ENCODE data around the gene MYBPC1. TPM values are rescaled to one million over a fixed set of nuclear protein-coding genes. Genes with fewer than 3 reads are reported as not detected.
A peak's percentile ranks its signal among the peaks of the same experiment; 100 is the strongest.

MYBPC1 gene
- total RNA-seq, 2 experiments from 2014 or later: not detected

DNA sequence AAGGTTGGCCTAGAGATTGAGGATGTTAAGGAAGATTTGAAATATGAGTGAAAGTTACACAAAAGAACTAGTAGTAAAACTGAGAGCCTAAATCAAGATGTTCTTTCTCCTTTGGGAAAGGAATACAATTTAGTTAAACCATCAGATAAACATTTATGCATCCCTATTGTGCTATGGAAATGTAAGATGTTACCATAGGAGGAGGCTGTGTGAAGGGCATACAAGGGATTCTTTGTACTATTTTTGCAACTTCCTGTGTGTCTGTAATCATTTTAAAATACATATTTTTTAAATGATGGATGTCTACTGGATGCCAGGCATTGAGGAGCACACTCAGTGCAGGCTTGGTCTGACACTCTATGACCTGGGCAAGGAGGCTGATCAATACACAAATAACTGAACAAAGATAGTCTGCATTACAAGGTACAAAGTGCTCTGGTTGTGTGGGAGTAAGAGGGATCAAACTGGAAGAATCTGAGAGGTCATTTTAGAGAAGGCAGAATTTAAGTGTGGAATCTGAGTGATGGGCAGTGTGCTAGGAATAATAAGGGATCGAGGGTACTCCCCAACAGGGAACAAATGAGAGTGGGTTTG is 96.8 kb downstream of the MYBPC1 start:
- H3K27me3 Mint-ChIP-seq: no peaks in the 10 kb centered on the region
- ChIA-PET POLR2A (no interaction called here), CTCF (no interaction called here)
- H3K36me3 Mint-ChIP-seq: no peaks in the 10 kb centered on the region
- no peak for DNase-seq
- H3K4me1 Mint-ChIP-seq (ENCODE audit: low read depth): peaks cover 12% of the 10 kb centered on the region
- H3K27ac Mint-ChIP-seq: no peak overlapping the region
- intact Hi-C loops (cut with micrococcal nuclease): no loop called here
- H3K4me3 Mint-ChIP-seq: no peak overlapping the region
- no peaks in the 10 kb centered on the region for H3K9me3 Mint-ChIP-seq

DNA sequence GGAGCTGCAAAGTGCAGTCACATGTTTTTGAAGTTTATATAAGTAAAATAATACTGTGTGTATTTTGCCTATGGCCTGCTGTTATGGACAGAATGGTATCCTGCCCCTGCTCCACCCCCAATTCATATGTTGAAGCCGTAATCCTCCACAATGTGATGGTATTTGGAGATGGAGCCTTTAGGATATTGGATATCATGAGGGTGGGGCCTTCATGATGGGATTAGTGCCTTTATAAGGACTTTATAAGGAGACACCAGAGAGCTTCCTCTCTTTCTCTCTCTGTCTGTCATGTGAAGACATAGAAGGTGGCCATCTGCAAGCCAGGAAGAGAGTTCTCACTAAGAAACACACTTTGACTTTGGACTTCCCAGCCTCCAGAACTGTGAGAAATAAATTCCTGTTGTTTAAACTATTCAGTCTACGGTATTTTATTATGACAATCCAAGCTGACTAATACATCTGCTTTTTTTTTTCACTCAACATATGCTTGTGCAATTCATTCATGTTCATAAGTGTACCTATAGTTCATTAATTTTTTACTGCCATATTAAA is 99.6 kb downstream of the MYBPC1 start:
- Mint-ChIP-seq H3K27me3 (no peaks in the 10 kb centered on the region), H3K36me3 (peaks cover 3% of the 10 kb centered on the region), H3K9me3 (no peaks in the 10 kb centered on the region), H3K4me3 (no peak overlapping the region), H3K27ac (no peak overlapping the region), H3K4me1 (ENCODE audit: low read depth) (peaks cover 24% of the 10 kb centered on the region)
- intact Hi-C loops (cut with micrococcal nuclease): no loop called here
- CTCF ChIA-PET: interaction anchor here (0.6 to 1.2 kb wide), 2 partner anchors 11 to 129 kb away, joined by 3 read pairs; no protein-coding TSS in a partner anchor
- POLR2A ChIA-PET: no interaction called here
- DNase-seq: no peak

GRCh38 chr12:101694986-101695385 is 100.2 kb downstream of the MYBPC1 start:
- ChIA-PET CTCF (interaction anchor here (1.2 kb wide), 1 partner anchor 129 kb away, joined by 3 read pairs; no protein-coding TSS in a partner anchor), POLR2A (no interaction called here)
- H3K4me3 Mint-ChIP-seq: no peak overlapping the region
- intact Hi-C loops (cut with micrococcal nuclease): loop anchor here (5.0 kb wide), 2 partner anchors 367 to 427 kb away; partner anchors contain the start of genes NUP37, PARPBP and WASHC3
- no peak for DNase-seq
- H3K27ac Mint-ChIP-seq: no peak overlapping the region
- no peaks in the 10 kb centered on the region for H3K9me3 Mint-ChIP-seq
- peaks cover 28% of the 10 kb centered on the region for H3K4me1 Mint-ChIP-seq (ENCODE audit: low read depth)
- H3K36me3 Mint-ChIP-seq: peaks cover 3% of the 10 kb centered on the region
- H3K27me3 Mint-ChIP-seq: no peaks in the 10 kb centered on the region

DNA sequence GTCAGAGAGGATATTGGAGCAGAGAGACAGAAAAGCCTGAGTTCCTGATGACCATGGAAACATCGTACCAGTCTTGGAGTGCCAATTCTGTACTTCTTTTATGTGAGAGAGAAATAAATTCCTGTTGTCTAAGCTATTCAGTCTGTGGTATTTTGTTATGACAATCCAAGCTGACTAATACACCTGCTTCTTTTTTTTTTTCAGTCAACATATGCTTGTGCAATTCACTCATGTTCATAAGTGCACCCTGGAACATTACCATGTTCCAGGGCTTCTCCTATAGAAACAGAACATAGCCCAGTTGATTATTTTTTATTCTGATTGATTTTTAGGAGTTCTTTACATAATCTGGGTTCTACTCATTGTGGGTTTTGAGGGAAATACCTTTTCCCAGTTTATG is 100.9 kb downstream of the MYBPC1 start:
- no peak overlapping the region for H3K4me3 Mint-ChIP-seq
- no peaks in the 10 kb centered on the region for H3K9me3 Mint-ChIP-seq
- H3K27me3 Mint-ChIP-seq: no peaks in the 10 kb centered on the region
- ChIA-PET CTCF (no interaction called here), POLR2A (no interaction called here)
- peaks cover 3% of the 10 kb centered on the region for H3K36me3 Mint-ChIP-seq
- DNase-seq: no peak
- intact Hi-C loops (cut with micrococcal nuclease): loop anchor here (2.0 to 5.0 kb wide), 3 partner anchors 135 to 427 kb away; partner anchors contain the start of genes GNPTAB, NUP37, PARPBP and WASHC3
- H3K4me1 Mint-ChIP-seq (ENCODE audit: low read depth): peaks cover 34% of the 10 kb centered on the region
- no peak overlapping the region for H3K27ac Mint-ChIP-seq

- Mint-ChIP-seq H3K27me3 (no peaks in the 10 kb centered on the region), H3K4me3 (peak overlapping the region; percentile 88), H3K4me1 (ENCODE audit: low read depth) (peaks cover 39% of the 10 kb centered on the region), H3K36me3 (peaks cover 3% of the 10 kb centered on the region), H3K27ac (peak overlapping the region; percentile 35), H3K9me3 (no peaks in the 10 kb centered on the region)
- peak; percentile 17 for DNase-seq
- ChIA-PET CTCF (interaction anchor here (0.6 kb wide), 1 partner anchor 141 kb away, joined by 4 read pairs; no protein-coding TSS in a partner anchor), POLR2A (no interaction called here)
- intact Hi-C loops (cut with micrococcal nuclease): loop anchor here (2.0 to 5.0 kb wide), 3 partner anchors 134 to 426 kb away; partner anchors contain the start of genes GNPTAB, NUP37, PARPBP and WASHC3
These were observed 101.8 kb downstream of the MYBPC1 start for GRCh38 chr12:101696251-101697196.

DNA sequence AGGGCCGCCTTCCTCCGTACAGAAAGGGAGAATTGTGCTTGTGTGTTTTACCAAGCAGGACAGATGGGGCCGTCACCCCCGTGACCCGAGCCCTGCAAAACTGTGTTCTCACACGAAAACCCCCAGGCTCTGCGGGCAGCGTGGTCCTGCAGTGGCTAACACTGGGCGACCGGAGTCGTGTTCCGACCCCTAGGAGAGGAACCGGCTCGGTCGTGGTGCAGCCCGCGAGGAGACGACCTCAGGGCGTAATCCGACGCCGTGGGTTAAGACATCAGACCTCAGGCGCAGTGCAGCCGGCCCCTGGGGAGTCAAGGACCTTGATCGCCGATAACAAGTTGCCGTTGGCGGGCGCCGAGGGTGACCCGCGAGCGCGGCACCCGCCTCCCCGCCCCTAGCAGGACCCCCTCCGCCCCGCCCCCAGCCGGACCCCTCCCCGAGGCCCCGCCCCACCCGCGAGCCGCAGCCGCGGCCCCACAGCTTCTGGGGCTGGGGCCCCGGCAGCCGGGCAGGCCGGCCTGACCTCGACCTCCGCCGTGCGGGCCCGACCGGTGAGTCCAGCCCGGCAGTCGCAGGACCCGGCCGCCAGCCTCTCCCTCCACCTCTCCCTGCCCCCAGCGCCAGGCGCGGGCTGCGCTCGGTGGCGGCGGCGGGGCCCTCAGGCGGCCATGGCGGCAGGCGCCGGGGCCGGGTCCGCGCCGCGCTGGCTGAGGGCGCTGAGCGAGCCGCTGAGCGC is 102.6 kb downstream of the MYBPC1 start, which contains the start of gene CHPT1:
Gene CHPT1, plus strand, starts transcription at position 444 of the 733 bp plus-strand sequence. Its CDS starts 222 bp downstream, at position 666.
- ChIA-PET CTCF (interaction anchor here (0.6 to 2.5 kb wide), 2 partner anchors 133 to 140 kb away, joined by 4 to 8 read pairs; partner anchors contain the start of gene GNPTAB), POLR2A (no interaction called here)
- peaks cover 3% of the 10 kb centered on the region for H3K36me3 Mint-ChIP-seq
- intact Hi-C loops (cut with micrococcal nuclease): loop anchor here (2.0 to 5.0 kb wide), 3 partner anchors 133 to 425 kb away; partner anchors contain the start of genes GNPTAB, NUP37, PARPBP and WASHC3
- H3K4me1 Mint-ChIP-seq (ENCODE audit: low read depth): peaks cover 39% of the 10 kb centered on the region
- no peaks in the 10 kb centered on the region for H3K9me3 Mint-ChIP-seq
- peak within 1 kb of the TSS; percentile 88 for H3K4me3 Mint-ChIP-seq
- no peaks in the 10 kb centered on the region for H3K27me3 Mint-ChIP-seq
- peak; percentile 74 for DNase-seq
- peak within 1 kb of the TSS; percentile 61 for H3K27ac Mint-ChIP-seq

GRCh38 chr12:101697930-101698799 is 103.4 kb downstream of the MYBPC1 start:
- Mint-ChIP-seq H3K4me1 (ENCODE audit: low read depth) (peaks cover 39% of the 10 kb centered on the region), H3K36me3 (peaks cover 3% of the 10 kb centered on the region), H3K27me3 (no peaks in the 10 kb centered on the region), H3K27ac (peak overlapping the region; percentile 61), H3K4me3 (peak overlapping the region; percentile 87), H3K9me3 (no peaks in the 10 kb centered on the region)
- intact Hi-C loops (cut with micrococcal nuclease): loop anchor here (1.0 to 5.0 kb wide), 5 partner anchors 28 to 424 kb away; partner anchors contain the start of genes GNPTAB, NUP37, PARPBP and WASHC3
- peak; percentile 34 for DNase-seq
- ChIA-PET CTCF (interaction anchor here (2.5 kb wide), 1 partner anchor 132 kb away, joined by 8 read pairs; the partner anchor contains the start of gene GNPTAB), POLR2A (no interaction called here)

DNA sequence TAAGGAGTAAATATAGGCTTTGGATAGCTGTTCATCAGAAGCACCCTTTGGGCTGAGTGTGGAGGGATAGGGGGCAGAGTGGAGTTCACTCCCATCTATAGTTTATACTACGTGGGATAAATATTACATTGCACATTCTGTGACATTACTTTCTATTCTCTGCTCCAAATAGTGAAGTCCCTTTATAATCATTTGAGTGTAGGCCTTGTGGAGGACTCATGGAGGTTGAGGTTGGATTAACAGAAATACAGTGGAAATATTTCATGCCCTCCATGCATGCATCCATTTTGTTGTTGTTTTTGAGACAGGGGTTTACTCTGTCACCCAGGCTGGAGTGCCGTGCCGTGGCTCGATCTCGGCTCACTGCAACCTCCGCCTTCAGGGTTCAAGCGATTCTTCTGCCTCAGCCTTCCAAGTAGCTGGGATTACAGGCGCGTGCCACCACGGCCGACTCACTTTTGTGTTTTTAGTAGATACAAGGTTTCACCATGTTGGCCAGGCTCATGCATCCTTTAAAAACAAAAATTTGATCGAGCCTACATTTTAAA is 104.1 kb downstream of the MYBPC1 start:
- POLR2A ChIA-PET: interaction anchor here (0.6 kb wide), 1 partner anchor 73 kb away, joined by 3 read pairs; no protein-coding TSS in a partner anchor
- peak; percentile 55 for DNase-seq

GRCh38 chr12:101700299-101700820 is 105.6 kb downstream of the MYBPC1 start:
- intact Hi-C loops (cut with micrococcal nuclease): no loop called here
- ChIA-PET CTCF (no interaction called here), POLR2A (no interaction called here)
- no peak overlapping the region for H3K27ac Mint-ChIP-seq
- H3K4me1 Mint-ChIP-seq (ENCODE audit: low read depth): peaks cover 36% of the 10 kb centered on the region
- H3K27me3 Mint-ChIP-seq: no peaks in the 10 kb centered on the region
- DNase-seq: no peak
- H3K9me3 Mint-ChIP-seq: no peaks in the 10 kb centered on the region
- peaks cover 3% of the 10 kb centered on the region for H3K36me3 Mint-ChIP-seq
- H3K4me3 Mint-ChIP-seq: no peak overlapping the region

More for the DNA sequence above, 104.1 kb downstream of the MYBPC1 start:
- peaks cover 3% of the 10 kb centered on the region for H3K36me3 Mint-ChIP-seq
- no peaks in the 10 kb centered on the region for H3K9me3 Mint-ChIP-seq
- H3K27ac Mint-ChIP-seq: peak overlapping the region; percentile 61
- no peaks in the 10 kb centered on the region for H3K27me3 Mint-ChIP-seq
- H3K4me3 Mint-ChIP-seq: peak overlapping the region; percentile 87
- intact Hi-C loops (cut with micrococcal nuclease): loop anchor here (1.0 to 5.0 kb wide), 4 partner anchors 29 to 423 kb away; partner anchors contain the start of genes NUP37, PARPBP and WASHC3
- peaks cover 39% of the 10 kb centered on the region for H3K4me1 Mint-ChIP-seq (ENCODE audit: low read depth)
- CTCF ChIA-PET: interaction anchor here (2.5 kb wide), 1 partner anchor 132 kb away, joined by 8 read pairs; the partner anchor contains the start of gene GNPTAB

DNA sequence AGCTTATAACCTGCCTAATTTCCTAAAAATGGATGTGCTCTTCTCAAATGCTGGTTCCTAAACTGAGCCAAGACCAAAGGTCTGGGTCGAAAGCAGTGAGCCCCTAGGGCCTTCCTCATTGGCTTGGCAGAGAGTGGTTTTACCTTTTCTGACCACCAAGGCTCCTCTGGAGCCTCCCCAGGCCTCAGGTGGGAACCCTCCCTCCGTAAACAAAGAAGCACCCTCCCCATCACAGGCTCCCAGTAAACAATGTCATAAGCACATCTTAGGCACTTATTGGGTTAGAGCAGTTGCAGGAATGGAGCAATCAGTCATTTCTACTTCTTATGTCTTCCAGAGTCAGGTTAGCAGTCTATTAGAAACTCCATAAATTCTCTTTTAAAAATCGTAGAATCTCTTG is 108.7 kb downstream of the MYBPC1 start:
- intact Hi-C loops (cut with micrococcal nuclease): no loop called here
- H3K36me3 Mint-ChIP-seq: no peaks in the 10 kb centered on the region
- no peak overlapping the region for H3K4me3 Mint-ChIP-seq
- H3K27me3 Mint-ChIP-seq: no peaks in the 10 kb centered on the region
- ChIA-PET POLR2A (no interaction called here), CTCF (no interaction called here)
- DNase-seq: no peak
- H3K27ac Mint-ChIP-seq: no peak overlapping the region
- no peaks in the 10 kb centered on the region for H3K9me3 Mint-ChIP-seq
- peaks cover 30% of the 10 kb centered on the region for H3K4me1 Mint-ChIP-seq (ENCODE audit: low read depth)
